CD4-positive, alpha-beta T cell treated with Interferon alpha-2 for 1 hour (primary cell): Measurements from ENCODE around the gene RTN3.

Experiments
- DNase-seq, 2 donors: peaks; one replicate each; pipeline ENCODE4 v3.0.0-alpha.2; 2020 to 2022

Gene RTN3

GRCh38 chr11:63738720-63739360 lies 57.5 kb downstream of the RTN3 start:
- DNase-seq = peak; percentile 50 to 70

- DNase-seq = no peak
Observed at GRCh38 chr11:63745304-63746170, 64.2 kb downstream of the RTN3 start.

DNA sequence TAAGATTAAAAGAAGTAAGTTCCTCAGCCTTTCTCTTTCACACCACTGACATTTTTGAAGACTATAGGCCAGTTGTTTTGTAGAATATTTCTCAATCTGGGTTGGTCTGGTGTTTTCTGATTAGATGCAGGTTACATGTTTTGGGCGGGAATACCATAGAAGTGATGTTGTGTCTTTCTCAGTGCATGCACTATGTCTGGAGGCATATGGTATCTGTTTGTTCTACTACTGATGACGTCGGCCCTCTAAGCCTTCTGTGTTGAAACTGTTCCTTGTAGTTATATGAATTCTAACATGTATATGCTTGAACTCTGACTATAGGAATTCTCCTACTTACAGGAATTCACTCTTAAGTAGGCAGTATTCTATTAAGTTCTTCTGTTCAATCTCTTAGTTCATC lies 65.7 kb downstream of the RTN3 start:
- DNase-seq = no peak

DNA sequence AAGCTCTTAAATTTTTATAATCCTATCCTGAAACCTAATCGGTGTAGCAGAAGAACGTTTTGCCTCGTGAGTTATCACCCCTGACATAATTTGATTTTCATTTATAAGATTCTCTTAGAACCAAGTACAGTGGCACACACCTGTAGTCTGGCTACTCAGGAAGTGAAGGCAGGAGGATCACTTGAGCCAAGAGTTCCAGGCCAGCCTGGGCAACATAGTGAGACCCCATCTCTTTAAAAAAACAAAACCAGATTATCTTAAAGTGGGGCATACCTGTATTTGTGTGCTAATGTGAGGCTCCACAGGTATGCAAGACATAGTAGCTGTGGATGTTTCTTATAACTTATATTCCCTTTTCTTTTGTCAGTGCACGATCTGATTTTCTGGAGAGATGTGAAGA lies 68.3 kb downstream of the RTN3 start:
- DNase-seq = no peak

DNA sequence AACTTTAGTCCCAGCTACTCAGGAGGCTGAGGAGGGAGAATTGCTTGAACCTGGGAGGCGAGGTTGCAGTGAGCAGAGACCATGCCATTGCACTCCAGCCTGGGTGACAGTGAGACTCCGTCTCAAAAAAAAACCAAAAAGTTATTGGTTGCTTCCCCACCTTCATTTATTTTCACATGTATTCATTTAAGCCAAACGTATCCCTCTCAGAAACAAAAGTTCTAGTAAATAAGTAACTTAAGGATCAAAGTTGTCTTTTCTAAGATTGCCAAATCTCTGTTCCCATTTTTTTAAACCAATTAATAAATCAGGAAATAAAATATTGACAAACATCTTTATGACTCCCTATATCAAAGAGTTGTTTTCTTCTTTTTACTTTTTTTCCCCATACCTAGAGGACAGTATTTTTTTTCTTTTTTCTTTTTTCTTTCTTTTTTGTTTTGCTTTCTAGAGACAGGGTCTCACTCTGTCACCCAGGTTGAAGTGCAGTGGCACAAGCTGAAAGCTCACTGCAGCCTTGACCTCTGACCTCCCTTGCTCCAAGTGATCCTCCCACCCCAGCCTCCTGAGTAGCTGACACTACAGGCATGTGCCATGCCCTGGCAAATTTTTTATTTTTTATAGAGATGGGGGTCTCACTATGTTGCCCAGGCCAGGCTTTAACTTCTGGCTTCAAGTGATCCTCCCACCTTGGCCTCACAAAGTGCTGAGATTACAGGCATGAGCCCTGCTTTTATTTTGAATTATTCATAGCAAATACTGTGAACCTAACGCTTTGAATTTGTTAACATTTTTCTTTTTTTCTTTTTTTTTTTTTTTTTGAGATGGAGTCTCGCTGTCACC lies 75.8 kb downstream of the RTN3 start:
- no peak for DNase-seq

- DNase-seq = no peak
Observed at GRCh38 chr11:63760487-63761079, 79.3 kb downstream of the RTN3 start.

DNA sequence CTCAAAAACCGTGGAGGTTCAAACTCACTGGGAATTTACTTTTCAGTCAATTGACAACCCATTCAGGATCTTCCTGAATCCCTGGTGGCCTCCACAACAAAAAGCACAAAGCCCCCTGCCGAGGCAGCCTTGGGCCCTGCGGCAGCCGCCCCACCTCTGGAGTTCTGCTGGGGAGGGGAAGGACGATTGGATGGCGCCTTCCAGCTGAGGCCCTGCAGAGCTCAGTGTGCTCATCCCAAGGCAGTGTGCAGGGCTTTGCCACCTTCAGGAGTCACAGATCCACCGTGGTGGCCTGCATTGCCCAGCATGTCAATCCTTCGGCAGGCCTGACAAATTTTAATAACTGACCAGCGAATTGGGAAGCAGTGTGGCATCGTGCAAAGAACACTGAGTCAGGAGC lies 79.9 kb downstream of the RTN3 start:
- no peak for DNase-seq

GRCh38 chr11:63761931-63762653 lies 80.8 kb downstream of the RTN3 start:
- no peak for DNase-seq

DNA sequence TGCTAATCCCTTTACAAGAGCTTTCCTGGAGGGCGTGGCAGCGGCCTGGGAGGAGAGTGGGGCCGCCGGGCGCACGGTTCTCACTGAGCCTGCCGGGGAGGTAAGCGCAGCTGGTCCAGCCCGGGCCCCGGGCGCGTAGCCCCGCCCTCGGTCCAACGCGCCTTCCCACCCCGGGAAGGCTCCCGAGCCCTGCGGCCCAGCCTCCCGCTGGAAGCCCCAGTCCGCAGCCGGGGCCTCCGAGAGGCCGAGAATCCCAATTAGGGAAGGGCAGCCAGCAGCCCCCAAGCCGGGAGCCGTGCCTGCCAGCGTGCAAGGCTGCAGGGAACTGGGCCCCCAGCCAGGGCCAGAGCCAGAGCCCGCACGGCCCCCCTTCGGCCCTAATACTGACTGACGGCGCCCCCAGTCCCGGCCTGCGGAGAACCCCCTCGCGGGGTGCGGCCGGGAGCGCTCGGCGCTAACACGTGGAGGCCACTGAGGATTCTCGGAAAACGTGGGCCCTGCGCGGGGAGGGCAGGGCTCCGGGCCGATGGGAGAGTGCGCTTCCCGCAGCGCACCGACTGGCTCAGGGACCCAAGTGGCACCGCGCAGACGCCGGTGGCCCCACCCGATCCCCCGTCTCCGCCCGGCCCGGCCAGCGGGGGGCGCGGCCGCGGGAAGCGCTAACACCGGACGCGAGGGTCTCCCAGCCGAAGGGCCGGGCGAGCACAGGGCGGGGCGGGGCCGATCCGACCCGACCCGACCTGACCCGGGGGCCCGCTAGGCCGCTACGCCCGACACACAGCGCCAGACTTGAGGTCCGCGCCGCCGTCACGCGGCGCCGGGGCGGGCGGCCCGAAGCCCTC lies 81.6 kb downstream of the RTN3 start:
- no peak for DNase-seq

GRCh38 chr11:63763496-63764339 lies 82.4 kb downstream of the RTN3 start:
- no peak for DNase-seq

DNA sequence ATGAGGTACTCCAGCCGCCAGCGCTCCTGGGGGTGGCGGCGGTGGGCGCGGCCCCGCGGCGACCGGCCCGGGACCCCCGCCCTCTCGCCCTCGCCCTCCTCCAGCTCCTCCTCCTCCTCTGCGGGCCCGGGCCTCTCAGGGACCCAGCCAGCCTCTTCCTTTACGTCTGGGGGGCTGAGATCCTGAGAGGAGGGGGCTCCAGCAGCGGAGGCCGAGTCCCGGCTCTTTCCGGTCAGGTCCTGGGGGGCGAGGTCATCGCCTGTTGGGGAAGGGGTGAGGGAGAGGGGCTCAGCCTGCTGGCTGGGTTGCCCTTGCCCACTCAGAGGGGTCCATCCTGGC lies 83.0 kb downstream of the RTN3 start:
- DNase-seq = no peak

- DNase-seq = no peak
Observed at GRCh38 chr11:63764679-63765647, 83.7 kb downstream of the RTN3 start.

DNA sequence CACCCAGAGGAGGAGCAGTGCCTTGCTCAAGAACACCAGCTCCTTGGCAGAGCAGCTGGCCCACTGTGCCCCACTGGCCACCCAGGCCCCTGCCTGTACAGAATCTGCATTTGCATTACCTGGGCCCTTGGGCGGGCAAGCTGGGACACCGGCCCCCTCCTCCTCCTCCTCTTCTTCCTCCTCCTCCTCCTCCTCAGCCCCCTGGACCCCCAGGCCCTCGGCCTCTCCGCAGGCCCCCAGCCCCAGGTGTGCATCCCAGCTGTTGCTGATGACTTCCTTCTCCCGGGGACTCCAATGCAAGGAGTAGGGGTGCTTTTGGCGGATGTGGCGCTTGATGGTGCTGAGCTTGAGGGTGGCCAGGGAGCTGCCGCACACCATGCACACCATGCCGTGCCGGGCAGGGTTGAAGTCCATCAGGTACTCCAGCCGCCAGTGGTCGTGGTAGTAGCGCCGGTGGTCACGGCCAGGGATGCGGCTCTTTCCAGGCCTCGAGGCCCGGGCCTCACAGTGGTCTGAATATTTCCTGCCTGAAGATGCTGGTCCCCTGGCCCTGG lies 84.5 kb downstream of the RTN3 start:
- DNase-seq = no peak

- no peak for DNase-seq
Observed at GRCh38 chr11:63766531-63767235, 85.4 kb downstream of the RTN3 start.

DNA sequence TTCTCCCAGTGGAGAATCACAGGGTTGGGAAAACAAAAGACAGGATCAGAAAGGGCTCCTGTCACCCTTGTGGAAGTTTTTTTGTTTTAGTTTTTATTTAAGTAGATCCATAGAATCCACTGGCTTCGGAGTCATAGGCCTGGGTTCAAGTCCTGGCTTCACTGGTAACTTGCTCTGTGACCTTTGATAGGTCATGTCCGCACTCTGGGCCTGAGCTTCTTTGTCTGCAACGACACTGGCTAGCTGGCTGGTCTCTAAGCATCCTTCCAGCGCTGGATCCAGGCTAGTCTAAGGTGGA lies 85.9 kb downstream of the RTN3 start:
- DNase-seq = no peak

- DNase-seq = peak; percentile 32 to 51
Observed at GRCh38 chr11:63767565-63768236, 86.4 kb downstream of the RTN3 start.

- peak; percentile 50 to 69 for DNase-seq
Observed at GRCh38 chr11:63768237-63769041, 87.1 kb downstream of the RTN3 start, which contains the start of gene ZFTA. TSS of gene ZFTA (minus strand) at chr11:63768775. CDS start at chr11:63768622, 153 bp downstream.
